ENCODE measurements around the gene GOLGA2. TPM values are rescaled to one million over a fixed set of nuclear protein-coding genes. Genes with fewer than 3 reads are reported as not detected.

The GOLGA2 gene
- total RNA-seq, 1 donor from 2014 or later: 25.2 TPM

GRCh38 chr9:128242828-128243214 lies 33.0 kb downstream of the GOLGA2 start:
- no peaks in the 10 kb centered on the region for H3K79me2 ChIP-seq (ENCODE audit: low read depth)
- Mint-ChIP-seq H3K36me3 (peaks cover 12% of the 10 kb centered on the region), H3K9me3 (no peaks in the 10 kb centered on the region), H3K4me3 (no peak overlapping the region), H3K27me3 (ENCODE audit: insufficient read depth, low read depth) (peaks cover 14% of the 10 kb centered on the region), H3K4me1 (peaks cover 31% of the 10 kb centered on the region), H3K27ac (no peak overlapping the region)
- no peaks in the 10 kb centered on the region for H3K9me3 ChIP-seq (ENCODE audit: low read depth)
- H3K36me3 ChIP-seq: no peaks in the 10 kb centered on the region
- H3K4me1 ChIP-seq: peaks cover 8% of the 10 kb centered on the region
- no peak overlapping the region for H3K9ac ChIP-seq
- no peak overlapping the region for H2AFZ ChIP-seq (replicated peaks)
- H3K27ac ChIP-seq: no peak overlapping the region
- H3K4me2 ChIP-seq: no peak overlapping the region
- H3K27me3 ChIP-seq: no peaks in the 10 kb centered on the region
- H4K20me1 ChIP-seq (ENCODE audit: low read depth): no peaks in the 10 kb centered on the region
- no peak for DNase-seq (ENCODE audit: low spot score)
- H3K4me3 ChIP-seq: no peak overlapping the region
- TF ChIP-seq EZH2 (IDR thresholded peaks at IDR 0.05) (no peak), EZH2phosphoT487 (IDR thresholded peaks at IDR 0.05) (no peak), CTCF (IDR thresholded peaks at IDR 0.05) (no peak)
- H3F3A ChIP-seq (ENCODE audit: low read depth): no peaks in the 10 kb centered on the region

- H3K9me3 ChIP-seq (ENCODE audit: low read depth): no peaks in the 10 kb centered on the region
- H3K9me3 Mint-ChIP-seq: no peaks in the 10 kb centered on the region
- no peaks in the 10 kb centered on the region for H3K36me3 ChIP-seq
- H3K4me3 Mint-ChIP-seq: no peak overlapping the region
- H3K4me2 ChIP-seq: no peak overlapping the region
- no peak overlapping the region for H3K4me3 ChIP-seq
- DNase-seq (ENCODE audit: low spot score): no peak
- TF ChIP-seq CTCF (IDR thresholded peaks at IDR 0.05) (no peak), EZH2phosphoT487 (IDR thresholded peaks at IDR 0.05) (no peak), EZH2 (IDR thresholded peaks at IDR 0.05) (no peak)
- no peaks in the 10 kb centered on the region for H3K79me2 ChIP-seq (ENCODE audit: low read depth)
- no peaks in the 10 kb centered on the region for H4K20me1 ChIP-seq (ENCODE audit: low read depth)
- no peak overlapping the region for H3K9ac ChIP-seq
- peaks cover 14% of the 10 kb centered on the region for H3K27me3 Mint-ChIP-seq (ENCODE audit: insufficient read depth, low read depth)
- peaks cover 8% of the 10 kb centered on the region for H3K4me1 ChIP-seq
- H2AFZ ChIP-seq (replicated peaks): no peak overlapping the region
- peak overlapping the region; percentile 42 for H3K27ac Mint-ChIP-seq
- no peak overlapping the region for H3K27ac ChIP-seq
- no peaks in the 10 kb centered on the region for H3F3A ChIP-seq (ENCODE audit: low read depth)
- H3K36me3 Mint-ChIP-seq: peaks cover 9% of the 10 kb centered on the region
- H3K27me3 ChIP-seq: no peaks in the 10 kb centered on the region
- H3K4me1 Mint-ChIP-seq: peaks cover 31% of the 10 kb centered on the region
These were observed 33.7 kb downstream of the GOLGA2 start for GRCh38 chr9:128242124-128242523.

GRCh38 chr9:128233817-128234406 lies 41.9 kb downstream of the GOLGA2 start:
- Histone ChIP-seq H2AFZ (replicated peaks) (no peak overlapping the region), H3K27ac (no peak overlapping the region), H3K4me3 (no peak overlapping the region), H3K4me2 (no peak overlapping the region), H3K27me3 (no peaks in the 10 kb centered on the region), H3K36me3 (no peaks in the 10 kb centered on the region), H4K20me1 (ENCODE audit: low read depth) (no peaks in the 10 kb centered on the region), H3K79me2 (ENCODE audit: low read depth) (no peaks in the 10 kb centered on the region), H3K9me3 (ENCODE audit: low read depth) (no peaks in the 10 kb centered on the region), H3F3A (ENCODE audit: low read depth) (no peaks in the 10 kb centered on the region), H3K4me1 (no peaks in the 10 kb centered on the region), H3K9ac (no peak overlapping the region)
- no peak for TF ChIP-seq CTCF (IDR thresholded peaks at IDR 0.05)
- no peak for TF ChIP-seq EZH2 (IDR thresholded peaks at IDR 0.05)
- TF ChIP-seq EZH2phosphoT487 (IDR thresholded peaks at IDR 0.05): no peak
- Mint-ChIP-seq H3K36me3 (peaks cover 3% of the 10 kb centered on the region), H3K27me3 (ENCODE audit: insufficient read depth, low read depth) (no peaks in the 10 kb centered on the region), H3K9me3 (no peaks in the 10 kb centered on the region), H3K4me3 (no peak overlapping the region), H3K27ac (no peak overlapping the region), H3K4me1 (no peaks in the 10 kb centered on the region)
- DNase-seq (ENCODE audit: low spot score): no peak

All from neural progenitor cell (in vitro differentiated cells).